ENCODE results near the gene BAG5.
"Not testable (repeated sequence)": the region's sequence is repeated elsewhere in the genome, so short reads cannot be mapped to it uniquely, and the experiment has no call there.

The BAG5 gene, protein sequence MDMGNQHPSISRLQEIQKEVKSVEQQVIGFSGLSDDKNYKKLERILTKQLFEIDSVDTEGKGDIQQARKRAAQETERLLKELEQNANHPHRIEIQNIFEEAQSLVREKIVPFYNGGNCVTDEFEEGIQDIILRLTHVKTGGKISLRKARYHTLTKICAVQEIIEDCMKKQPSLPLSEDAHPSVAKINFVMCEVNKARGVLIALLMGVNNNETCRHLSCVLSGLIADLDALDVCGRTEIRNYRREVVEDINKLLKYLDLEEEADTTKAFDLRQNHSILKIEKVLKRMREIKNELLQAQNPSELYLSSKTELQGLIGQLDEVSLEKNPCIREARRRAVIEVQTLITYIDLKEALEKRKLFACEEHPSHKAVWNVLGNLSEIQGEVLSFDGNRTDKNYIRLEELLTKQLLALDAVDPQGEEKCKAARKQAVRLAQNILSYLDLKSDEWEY

DNA sequence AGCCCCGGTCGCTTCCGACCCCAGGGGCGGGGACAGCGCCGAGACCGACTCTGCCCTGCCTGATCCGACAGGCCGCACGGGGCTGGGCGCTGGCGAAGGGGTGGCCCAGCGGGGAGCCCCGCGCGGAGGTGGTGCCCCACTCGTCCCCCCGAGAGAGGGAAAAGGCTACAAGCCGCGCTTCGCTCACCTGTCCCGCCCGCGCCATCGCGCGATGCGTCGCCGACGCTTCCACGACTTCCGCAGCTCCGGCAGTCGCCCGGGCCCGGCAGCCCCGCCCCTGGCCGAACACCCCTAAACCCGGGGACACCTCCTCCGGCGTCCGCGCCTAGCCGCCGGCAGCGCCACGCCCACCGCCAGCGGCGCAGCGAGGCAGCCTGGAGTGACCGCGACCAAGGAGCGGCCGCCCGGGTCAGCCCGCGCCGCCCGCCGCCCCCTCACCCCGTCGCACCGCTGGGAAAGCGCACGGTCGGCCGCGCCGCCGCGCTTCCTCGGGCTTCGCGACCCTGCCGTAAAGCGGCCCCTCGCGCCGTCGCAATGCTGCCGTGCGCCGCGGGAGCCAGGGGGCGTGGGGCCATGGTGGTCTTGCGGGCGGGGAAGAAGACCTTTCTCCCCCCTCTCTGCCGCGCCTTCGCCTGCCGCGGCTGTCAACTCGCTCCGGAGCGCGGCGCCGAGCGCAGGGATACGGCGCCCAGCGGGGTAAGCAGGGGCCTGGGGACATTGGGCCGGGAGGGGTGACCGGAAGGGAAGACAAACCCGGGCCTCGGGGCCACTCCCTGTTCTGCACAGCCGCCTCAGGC, at the start of gene BAG5, which contains the start of gene COA8:
TSS of gene BAG5 (minus strand) at position 229 of the 797 bp plus-strand sequence. CDS start 1,493 bp downstream, outside the sequence.
TSS of gene COA8 (plus strand) at position 532 of the 797 bp plus-strand sequence. CDS start at position 574, 42 bp downstream.
- DNase-seq = peak; percentile 85

DNA sequence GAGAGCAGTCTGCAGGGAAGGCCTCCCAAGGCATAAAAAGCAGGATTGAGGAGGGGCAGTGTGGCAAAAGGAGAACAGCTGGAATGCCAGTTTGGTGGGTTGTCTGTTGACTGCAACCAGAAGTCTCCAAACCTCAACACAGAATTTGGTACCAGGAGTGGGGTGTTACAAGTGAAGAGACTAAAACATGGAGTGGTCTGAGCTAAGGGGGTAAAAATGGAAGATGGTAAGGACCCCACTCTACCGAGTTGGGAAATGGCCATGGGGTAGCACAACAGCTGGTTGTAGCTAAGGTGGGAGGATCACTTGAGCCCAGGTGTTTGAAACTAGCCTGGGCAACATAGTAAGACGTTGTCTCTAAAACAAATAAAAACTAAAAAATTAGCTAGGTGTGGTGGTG, 48.8 kb upstream of the BAG5 start:
- no peak for DNase-seq

DNA sequence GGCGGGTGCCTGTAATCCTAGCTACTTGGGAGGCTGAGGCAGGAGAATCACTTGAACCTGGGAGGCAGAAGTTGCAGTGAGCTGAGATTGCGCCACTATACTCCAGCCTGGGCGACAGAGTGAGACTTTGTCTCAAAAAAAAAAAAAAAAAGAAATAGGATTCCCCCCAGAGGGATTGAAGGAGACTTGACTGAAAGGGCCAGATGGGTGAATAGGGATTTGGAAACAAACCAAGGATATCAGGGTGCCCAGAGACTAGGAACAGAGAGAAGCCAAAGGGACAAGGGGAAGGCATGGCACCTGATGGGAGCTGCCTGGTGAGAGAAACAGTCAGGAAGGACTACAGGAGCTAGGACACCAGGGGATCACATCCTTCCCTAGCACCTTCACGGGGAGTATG, 46.6 kb upstream of the BAG5 start:
- not testable (repeated sequence) for DNase-seq

DNA sequence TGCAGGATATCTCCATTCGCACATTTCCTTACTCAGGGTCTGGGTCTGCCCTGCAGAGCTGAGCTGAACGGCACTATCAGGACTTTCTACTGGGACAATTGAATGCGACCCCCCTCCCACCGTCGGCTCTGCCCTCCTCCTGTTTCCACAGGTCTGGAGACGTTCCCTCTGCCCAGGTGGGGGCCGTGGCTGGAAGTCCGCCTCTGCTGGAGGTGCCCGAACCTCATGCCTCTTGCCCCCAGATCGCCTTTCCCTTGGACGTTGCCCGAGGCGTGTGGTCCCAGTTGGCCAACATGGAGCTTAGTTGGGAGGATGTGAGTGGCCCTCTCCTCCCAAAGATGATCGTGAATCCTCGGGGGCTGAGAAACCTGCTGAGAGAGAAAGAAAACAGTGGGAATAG, 45.4 kb upstream of the BAG5 start:
- no peak for DNase-seq

DNA sequence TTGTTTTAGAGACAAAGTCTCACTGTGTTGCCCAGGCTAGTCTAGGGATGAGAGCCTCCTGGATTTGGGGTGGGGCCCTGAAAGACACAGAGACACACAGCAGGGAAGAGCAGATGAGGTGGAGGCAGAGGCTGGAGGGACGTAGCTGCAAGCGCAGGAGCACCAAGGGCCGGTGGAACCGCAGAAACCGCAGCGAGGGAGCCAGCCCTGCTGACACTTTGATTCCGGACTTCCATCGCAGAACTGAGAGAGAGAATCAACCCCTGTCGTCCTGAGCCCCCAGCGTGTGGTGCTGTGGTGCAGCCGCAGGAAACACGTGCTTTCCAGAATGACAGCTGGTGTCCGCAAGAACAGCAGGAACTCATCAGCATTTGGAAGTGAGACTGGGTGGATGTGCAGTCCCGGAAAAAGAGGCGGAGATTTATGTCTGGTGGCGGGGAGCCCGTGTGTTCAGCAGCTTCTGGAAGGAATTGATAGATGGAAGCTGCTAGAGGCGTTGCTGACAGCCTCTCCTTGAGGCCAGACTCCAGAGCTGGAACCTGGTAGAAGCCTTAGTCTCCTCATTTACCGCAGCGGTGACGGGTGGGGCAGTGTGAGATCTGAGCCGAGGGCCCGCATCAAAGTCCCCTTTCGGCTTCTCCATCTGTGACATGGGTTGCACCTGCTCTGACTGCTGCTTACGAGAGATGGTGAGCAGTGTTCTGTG, 44.7 kb upstream of the BAG5 start:
- peak; percentile 88 for DNase-seq

DNA sequence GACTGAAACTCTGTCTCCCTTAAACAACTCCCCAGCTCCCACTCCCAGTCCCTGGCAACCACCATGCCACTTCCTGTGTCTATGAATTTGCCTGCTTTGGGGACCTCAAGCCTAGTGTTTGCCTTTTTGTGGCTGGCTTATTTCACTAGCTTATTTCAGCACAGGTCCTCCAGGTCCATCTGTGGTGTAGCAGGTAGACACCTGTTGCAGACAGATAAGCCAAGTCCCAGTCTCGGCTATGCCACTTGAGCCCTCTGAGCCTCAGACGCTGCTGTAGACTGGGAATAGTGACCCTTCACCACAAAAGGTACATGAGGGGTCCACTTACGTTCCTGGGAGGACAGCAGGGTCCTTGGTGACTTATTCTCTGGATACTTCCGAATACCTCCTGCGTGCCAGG, 42.2 kb upstream of the BAG5 start:
- DNase-seq = no peak

DNA sequence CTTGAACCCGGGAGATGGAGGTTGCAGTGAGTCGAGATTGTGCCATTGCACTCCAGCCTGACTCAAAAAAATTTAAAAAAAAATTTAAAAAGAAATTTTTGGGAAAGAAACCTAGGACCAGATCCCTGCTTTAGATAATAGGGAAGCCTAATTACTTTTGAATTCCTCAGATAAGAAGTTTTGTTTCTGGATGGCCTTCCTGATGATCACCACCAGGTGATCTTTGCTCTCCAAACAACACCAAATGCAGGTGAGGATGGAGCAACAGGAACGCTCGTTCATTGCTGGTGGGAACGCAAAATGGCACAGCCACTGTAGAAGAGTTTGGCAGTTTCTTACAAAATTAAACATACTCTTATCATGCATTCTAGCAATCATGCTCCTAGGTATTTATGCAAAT, 38.0 kb upstream of the BAG5 start:
- no peak for DNase-seq

DNA sequence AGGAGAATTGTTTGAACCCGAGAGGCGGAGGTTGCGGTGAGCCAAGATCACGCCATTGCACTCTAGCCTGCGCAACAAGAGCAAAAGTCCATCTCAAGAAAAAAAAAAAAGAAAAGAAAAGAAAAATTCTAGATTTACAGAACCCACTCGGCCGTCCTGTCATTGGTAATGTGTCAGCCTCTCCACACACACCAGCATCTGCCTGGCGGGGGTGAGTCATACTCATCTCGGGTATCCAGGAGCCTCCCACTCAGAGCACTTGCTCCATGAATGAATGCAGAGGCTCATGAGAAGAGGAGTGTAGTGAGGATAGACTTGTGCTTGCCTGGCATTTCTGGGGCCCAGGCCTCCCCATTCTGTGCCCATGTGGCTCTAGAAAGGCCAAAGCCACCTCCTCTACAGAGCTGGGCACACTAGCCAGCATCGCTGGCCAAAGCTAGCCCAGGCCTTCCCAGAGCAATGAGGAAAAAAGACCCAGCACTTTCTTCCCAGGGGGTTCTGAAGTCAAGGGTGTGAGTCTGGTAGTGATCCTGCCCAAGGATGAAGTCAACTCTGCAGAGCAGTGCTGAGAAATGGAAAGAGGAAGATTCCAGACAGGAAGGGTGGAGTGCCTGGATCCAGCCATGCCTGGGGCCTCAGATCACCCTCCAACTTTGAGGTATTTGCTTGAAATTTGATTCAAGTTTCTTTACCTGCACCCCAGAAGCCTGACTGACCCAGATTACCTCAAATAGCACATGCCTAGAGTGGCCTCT, 35.3 kb upstream of the BAG5 start:
- no peak for DNase-seq

DNA sequence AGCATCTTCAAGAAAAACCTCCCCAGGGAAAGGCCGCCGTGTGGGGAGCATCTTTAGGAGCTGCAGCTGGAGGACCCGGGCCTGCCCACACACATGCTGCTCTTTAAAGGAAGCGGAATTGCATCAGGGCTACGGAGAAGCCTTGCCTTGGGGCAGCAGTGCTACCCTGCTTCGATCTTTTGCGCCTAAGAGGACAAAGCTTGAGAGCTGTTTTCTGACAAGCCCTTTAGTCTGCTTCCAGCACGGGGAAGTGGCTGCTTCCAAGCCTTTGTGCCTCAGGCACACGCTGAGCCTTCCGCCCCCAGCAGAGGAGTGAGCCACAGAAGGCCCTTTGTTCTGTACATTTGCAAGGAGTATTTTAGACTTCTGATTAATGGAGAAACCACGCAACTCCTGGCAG, 31.8 kb upstream of the BAG5 start:
- no peak for DNase-seq

DNA sequence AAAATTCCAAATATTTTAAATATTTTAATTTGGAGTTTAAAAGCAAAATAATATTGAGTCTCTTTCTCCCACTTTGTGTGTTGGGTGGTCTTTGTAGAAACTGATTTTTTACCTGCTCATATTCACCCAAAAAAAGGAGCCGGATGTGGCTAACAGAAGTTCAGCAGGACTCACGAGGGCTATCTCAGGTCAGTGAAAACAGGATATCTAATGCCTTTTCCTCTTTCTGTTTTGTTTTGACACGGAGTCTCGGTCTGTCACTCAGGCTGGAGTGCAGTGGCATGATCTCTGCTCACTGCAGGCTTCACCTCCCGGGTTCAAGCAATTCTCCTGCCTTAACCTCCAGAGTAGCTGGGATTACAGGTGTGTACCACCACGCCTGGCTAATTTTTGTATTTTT, 31.1 kb upstream of the BAG5 start:
- DNase-seq = no peak

DNA sequence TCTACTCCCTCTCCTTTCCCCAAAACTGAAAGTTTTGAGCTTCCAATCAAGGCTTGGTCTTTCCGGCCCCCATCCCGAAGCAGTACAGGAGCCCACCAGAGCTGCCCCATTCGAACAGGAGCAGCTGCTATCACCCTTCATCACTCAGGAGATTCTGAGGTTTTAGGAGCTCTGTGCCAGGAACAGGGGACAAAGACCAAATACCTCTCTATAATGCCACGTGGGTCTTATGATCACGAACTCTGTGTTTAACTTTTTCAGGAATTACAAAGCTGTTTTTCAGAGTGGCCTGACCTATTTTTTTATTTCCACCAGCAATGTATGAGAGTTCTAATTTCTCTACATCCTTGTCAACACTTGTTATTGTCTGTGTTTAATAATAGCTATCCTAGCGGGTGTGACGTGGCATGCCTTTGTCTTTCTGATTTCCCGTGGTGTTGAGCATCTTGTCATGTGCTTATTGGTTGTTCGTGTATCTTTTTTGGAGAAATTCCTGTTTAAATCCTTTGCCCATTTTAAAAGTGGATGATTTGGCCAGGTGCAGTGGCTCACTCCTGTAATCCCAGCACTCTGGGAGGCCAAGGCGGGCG, 22.0 kb upstream of the BAG5 start:
- no peak for DNase-seq

DNA sequence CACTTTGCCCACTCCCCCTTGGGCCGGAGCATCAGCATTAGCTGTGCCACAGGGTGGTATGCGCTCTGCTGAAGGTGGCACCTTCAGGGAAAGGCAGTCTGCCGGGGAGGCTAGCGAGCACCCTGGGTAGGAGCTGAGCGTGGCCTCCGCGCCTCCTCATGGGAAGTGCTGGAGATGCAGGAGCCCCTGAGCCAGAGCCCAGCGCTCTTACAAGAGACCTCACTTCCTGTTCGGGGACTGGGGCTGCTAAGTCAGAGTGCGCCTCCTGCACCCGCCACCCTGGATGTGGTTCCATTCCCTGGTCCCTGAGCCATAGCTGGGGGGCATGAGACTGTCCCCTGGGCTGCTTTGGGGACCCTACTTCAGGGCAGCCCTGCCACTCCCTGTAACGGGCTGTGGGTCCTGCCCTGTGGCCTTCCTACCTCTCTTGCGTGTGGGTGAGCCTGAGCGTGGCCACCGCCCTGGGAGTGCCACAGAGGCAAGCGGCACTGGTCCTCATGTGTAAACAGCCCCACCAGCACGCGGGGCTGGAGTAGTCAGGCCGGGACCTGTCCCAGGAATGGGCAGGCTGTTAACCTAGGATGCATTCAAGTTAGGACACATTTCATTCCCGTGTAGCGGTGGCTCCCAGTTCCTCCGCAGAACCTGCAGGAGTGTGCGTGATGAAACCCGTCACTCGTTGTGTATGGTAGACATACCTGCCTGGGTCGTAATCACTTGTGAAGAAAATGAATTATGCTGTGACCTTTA, 19.7 kb upstream of the BAG5 start:
- no peak for DNase-seq

DNA sequence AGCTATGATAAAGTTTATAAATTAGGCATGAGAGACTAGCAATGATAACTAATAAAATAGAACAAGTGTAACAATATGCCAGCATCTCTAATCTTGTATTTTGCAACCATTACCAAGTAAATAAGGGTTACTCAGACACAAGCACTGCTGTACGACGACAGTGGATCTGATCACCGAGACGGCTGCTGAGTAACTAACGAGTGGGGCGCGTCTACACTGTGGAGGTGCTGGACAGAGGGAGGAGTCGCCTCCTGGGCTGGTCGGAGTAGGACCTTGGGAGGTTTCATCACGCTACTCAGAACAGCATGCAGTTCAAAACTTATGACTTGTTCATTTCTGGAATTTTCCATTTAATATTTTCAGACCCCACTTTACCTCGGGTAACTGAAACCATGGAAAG, 18.7 kb upstream of the BAG5 start:
- DNase-seq = no peak

DNA sequence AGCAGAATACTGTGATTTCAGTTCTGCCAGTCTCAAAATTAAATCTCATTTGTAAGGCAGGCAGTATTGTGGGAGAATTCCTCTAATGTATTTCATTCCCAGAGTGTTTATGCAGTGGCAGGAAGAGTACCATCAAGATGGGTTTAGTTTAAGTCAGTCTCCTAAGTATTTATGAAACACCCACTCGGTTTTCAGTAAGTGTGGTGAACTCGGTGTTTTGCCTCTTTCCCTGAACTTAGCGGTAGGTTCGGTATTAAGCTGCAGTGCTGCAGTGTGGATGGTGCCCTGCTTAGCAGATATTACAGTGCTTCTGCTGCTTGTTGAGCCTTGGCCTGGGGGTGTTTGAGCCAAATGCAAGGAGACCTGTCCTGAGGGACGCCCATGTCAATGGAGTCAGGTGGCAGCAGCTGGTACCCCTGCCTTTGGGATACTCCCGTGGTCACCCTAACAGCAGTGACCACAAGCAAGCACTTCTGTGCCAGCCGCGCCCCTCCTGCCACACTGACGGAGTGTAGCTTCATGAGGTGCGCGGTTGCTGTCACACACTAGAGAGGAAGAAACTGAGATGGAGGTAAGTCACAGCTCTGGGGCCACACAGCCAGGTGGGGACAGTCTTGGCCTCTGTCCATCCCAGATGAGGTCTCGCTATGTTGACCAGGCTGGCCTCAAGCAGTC, 16.1 kb upstream of the BAG5 start:
- no peak for DNase-seq

DNA sequence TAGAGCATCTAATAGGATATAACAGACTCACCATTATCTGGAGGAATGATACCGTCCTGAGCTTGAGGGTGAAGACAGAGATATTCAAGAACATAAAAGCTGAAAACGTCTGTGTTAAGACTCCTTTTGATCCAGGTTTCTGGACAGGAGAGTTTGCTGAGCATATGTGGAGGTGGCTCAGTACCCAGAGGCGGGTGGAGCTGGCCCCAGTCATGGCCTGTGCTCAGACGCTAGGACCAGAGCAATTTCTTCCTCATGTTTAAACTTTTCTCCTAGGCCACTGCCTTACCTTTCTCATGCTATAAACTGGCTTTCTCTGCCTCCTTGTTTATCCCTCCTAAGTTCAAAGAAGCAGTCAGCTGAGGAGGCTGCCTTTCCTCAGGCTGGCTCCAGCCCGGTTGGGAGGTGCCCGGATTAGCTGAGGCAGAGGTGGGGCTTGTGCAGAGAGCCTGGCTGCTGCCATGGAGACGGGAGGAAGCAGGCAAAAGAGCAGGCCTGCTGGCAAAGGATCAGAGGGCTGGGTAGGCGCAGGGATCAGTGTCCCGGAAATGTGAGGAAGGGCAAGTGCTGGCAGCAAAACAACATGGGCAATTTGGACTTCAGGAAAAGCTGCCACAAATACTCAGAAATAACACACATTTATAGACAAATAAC, 14.0 kb upstream of the BAG5 start:
- no peak for DNase-seq

DNA sequence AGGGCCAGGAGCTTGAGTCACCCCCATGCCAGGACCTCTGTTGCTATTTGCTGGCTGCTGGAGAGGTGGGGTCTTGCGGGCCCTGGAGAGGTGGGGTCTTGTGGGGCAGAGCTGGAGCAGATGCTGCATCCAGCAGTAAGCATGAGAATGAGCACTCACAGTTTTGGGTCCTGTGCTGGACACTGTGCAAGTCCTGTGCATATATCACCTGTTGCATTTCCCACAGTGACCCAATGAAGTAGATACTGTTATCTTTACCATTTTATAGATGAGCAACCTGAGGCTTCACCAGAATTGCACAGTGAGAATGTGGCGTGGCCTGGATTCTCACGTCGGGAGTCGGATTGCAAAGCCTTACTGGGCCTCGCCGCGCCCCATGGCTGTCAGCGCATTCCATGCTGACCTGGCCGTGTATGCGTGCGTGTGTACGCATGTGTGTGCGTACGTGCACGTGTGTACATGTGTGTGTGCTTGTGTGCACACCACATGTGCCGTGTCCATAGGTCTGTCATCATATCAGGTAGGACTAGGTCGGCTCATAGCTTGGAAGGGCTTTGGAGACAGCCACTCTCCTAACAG, 12.3 kb upstream of the BAG5 start:
- DNase-seq = no peak

DNA sequence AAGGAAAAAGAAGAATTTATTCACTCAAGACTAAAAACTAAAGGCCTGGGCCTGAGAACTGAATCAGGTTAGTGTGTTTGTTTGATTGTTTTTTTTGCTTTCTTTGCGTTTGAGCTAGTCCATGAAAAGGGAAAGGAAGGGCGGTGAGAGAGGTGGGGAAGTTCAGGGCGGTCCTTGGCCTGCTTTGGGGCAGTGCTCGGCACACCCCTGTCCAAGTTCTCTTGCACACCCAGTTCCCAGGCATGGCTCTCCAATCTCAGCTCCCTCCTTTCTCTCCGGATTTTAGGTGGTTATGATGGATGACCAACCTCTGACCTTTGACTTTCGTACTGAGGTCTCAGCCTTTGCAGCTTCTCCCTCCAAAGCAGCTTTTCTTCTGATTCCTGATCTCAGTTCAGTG, 11.6 kb upstream of the BAG5 start:
- DNase-seq = no peak

DNA sequence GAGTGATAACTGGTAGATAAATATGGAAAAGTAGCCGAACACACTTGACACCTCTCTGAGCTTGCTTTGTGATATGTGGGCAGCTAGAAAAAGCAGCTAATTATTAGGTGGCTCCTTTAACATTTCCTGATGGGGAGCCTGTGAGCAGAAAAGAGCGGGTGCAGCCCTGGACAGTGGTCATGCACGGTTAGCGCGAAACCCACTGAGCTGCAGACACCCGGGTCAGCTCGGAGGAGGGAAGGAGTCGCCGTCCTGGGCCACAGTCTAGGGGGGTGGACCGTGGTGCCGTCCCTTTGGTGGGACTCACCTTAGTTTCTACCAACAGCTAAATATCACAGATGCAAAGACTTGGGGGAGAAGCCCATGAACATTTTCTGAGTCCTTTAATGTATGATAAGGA, 7.0 kb upstream of the BAG5 start:
- DNase-seq = no peak

DNA sequence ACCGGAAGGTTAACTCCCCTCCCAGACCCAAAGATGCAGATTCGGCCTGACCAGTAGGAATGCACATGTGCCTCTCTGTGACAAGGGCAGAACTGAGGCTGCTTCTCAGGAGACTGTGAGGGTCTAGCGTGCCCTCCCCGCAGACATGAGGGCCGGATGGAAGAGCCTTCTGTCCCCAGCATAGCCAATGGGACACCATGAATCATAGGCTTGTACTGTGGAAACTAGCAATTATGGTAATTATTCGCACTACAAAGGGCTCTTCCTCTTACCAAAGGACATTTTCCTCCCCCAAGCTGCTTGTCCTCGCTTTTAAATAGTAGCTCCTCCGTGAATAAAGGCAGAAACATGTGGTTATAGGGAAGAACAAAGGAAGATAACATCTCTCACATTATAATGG, 6.5 kb upstream of the BAG5 start:
- no peak for DNase-seq
